ENCODE measurements around the gene PRAMEF18.
"Not testable (repeated sequence)": the region's sequence is repeated elsewhere in the genome, so short reads cannot be mapped to it uniquely, and the experiment has no call there.

The PRAMEF18 gene

DNA sequence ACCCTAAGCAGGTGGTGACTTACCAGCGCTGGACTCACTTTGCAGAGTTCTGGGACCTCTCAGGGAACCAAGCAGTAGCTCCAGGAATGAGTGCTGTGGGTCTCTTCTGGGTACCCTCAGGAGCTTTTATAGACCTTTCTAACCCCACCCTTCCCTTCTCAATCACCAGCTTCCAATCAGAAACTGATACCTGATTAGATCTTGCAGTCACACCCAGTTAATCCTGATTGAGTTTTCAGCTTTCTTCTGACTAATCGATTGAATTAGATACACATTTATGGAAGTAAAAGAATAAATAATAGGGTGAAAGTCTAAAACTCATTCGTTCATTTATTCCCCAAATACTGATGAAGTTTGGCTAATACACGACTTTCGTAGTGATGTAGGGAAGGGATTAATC is 24.6 kb downstream of the PRAMEF18 start, which contains the start of gene PRAMEF13:
TSS of gene PRAMEF13 (minus strand) at position 101 of the 400 bp plus-strand sequence. CDS start 1,820 bp downstream, outside the sequence.
- DNase-seq = not testable (repeated sequence)

All from NCI-H524 (cell line).